IPS-18c (cell line): ENCODE results near the gene TMPRSS5.
"Not testable (repeated sequence)": the region's sequence is repeated elsewhere in the genome, so short reads cannot be mapped to it uniquely, and the experiment has no call there.

Experiments used
- H3K4me3 ChIP-seq: 2 replicates; pipeline ENCODE4 v1.7.0; 2013; ENCODE audit warnings: low read depth, mild to moderate bottlenecking, low read length, moderate library complexity; ENCODE audit not compliant: insufficient read depth
- H3K9me3 ChIP-seq: one replicate; pipeline ENCODE4 v1.6.1; 2013; ENCODE audit warnings: mild to moderate bottlenecking, low read length, moderate library complexity; ENCODE audit not compliant: control insufficient read depth, insufficient read depth

The TMPRSS5 gene

GRCh38 chr11:113705871-113706655, at the start of gene TMPRSS5:
TSS of gene TMPRSS5 (minus strand) at chr11:113706308. CDS start at chr11:113706224, 84 bp downstream.
- Histone ChIP-seq H3K9me3 (no peaks in the 10 kb centered on the region), H3K4me3 (no peak within 1 kb of the TSS)

GRCh38 chr11:113752932-113753331, 46.8 kb upstream of the TMPRSS5 start:
- no peak overlapping the region for H3K4me3 ChIP-seq
- peaks cover 2% of the 10 kb centered on the region for H3K9me3 ChIP-seq

GRCh38 chr11:113736323-113736722, 30.2 kb upstream of the TMPRSS5 start:
- no peak overlapping the region for H3K4me3 ChIP-seq
- H3K9me3 ChIP-seq, result no peaks in the 10 kb centered on the region

DNA sequence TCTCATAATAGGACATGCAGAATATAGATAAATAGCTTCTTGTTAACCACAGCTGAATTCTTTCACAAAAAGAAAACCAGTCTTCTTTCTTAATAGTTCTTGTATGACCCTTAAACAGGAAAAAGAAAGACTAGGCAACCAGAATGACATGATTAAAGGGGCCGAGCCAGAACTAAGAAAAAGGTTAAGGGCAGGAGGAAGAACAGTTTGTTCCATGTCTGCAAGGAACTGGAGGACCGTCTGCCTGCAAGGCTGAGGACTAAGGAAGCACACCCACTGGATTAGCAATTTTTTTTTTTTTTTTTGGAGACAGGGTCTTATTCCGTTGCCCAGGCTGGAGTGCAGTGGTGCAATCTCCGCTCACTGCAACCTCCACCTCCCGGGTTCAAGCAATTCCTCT, 26.0 kb upstream of the TMPRSS5 start:
- H3K4me3 ChIP-seq, result no peak overlapping the region
- H3K9me3 ChIP-seq, result no peaks in the 10 kb centered on the region

DNA sequence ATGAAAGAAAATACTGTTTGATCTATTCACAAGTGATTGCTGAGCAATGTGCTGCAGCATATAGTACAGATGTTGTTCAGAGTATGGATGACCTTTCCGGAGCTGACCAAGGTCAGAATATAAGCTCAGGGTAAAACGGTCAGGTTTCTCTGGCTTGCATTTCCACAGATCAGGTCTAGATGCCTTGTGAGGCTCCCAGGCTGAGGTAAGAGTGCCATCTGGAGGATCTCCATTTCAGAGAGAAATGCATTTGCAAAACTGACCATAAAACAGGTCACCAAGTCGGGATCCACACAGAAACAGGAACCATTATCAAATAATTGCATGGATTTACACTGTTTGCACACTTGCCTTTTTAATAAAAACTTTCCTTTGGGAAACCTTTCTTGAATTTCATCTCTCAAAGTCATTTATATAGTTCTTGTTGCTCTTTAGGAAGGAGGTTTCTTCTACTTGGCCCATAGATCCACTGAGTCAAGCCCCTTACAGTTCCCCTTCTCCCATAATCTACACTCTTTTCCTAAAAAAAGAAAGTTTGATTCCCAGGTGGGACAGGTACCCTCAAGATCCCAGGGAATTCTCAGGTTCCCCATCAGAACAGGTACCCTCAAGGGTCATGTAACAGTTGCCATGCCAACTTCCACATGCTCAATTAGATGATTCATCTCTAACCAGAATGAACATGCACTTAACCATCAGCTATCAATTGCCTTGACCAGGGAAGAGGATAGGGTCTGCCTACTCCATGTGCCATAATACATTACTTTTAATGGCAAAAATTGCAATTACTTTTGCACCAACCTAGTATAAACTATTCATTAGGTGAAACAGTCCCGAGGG, 25.0 kb upstream of the TMPRSS5 start:
- no peaks in the 10 kb centered on the region for H3K9me3 ChIP-seq
- no peak overlapping the region for H3K4me3 ChIP-seq

GRCh38 chr11:113729456-113729855, 23.3 kb upstream of the TMPRSS5 start:
- Histone ChIP-seq H3K4me3 (no peak overlapping the region), H3K9me3 (no peaks in the 10 kb centered on the region)

GRCh38 chr11:113728814-113729213, 22.7 kb upstream of the TMPRSS5 start:
- no peaks in the 10 kb centered on the region for H3K9me3 ChIP-seq
- no peak overlapping the region for H3K4me3 ChIP-seq

- H3K9me3 ChIP-seq, result no peaks in the 10 kb centered on the region
- H3K4me3 ChIP-seq, result no peak overlapping the region
These were observed 19.8 kb upstream of the TMPRSS5 start for GRCh38 chr11:113725913-113726312.

- no peaks in the 10 kb centered on the region for H3K9me3 ChIP-seq
- no peak overlapping the region for H3K4me3 ChIP-seq
These were observed 19.3 kb upstream of the TMPRSS5 start for GRCh38 chr11:113725407-113725806.

DNA sequence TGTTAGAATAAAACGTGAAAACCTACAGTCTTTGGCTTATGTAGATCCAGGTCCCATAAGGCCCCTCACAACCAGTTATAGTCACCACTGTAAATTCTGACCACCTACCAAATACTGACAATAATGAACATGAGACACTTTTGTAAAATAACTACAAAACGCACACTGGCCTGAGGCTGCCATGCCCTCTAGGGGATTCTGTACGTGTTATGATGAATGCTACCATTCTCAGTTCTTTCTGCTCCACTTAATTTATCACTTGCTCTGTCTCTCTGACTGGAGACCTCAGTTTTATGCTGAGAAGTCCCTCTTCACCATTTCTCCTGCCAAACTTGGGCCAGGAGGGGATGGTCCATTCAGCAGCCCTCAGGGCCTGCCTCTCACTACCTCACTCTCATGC, 18.7 kb upstream of the TMPRSS5 start:
- H3K9me3 ChIP-seq, result no peaks in the 10 kb centered on the region
- H3K4me3 ChIP-seq, result no peak overlapping the region

GRCh38 chr11:113723787-113724186, 17.7 kb upstream of the TMPRSS5 start:
- H3K9me3 ChIP-seq, result no peaks in the 10 kb centered on the region

DNA sequence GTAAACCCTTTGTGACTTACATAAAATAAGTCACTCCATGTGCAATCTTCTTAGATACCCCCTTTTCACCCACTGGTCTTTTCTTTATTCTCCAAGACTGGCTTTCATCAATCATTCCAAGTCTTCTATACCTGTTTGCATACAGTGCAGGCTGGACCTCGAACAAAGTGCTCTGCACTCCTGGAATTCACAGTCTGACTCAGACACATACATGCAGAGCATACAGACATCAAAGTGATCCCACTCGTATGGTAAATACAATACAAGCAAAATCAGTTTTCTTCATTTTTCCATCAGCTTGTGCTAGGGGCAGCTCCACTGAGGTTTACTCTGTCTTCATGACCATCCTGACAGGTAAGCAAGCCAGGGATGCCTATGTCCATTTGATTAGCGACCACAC, 16.8 kb upstream of the TMPRSS5 start:
- no peak overlapping the region for H3K4me3 ChIP-seq
- H3K9me3 ChIP-seq, result no peaks in the 10 kb centered on the region

More at GRCh38 chr11:113723787-113724186, 17.7 kb upstream of the TMPRSS5 start:
- no peak overlapping the region for H3K4me3 ChIP-seq

DNA sequence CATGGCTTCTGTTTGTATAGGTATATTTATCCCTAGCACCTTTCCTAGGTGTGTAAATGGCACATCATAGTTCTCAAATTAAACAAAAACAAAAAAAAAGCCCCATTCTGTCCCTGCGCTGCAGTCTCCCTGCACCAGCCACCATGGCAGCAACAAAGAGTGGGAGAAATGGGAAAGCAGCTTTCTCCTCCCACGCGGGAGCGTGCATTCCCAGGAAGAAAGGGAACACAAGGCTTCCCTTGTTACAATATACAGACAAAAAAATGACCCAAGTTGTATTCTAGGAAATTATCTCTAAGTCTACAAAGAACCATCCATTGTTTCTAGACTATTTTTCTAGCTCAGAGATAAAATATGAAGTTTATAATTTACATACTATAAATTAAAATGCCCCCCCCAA, 16.1 kb upstream of the TMPRSS5 start:
- Histone ChIP-seq H3K9me3 (no peaks in the 10 kb centered on the region), H3K4me3 (no peak overlapping the region)

DNA sequence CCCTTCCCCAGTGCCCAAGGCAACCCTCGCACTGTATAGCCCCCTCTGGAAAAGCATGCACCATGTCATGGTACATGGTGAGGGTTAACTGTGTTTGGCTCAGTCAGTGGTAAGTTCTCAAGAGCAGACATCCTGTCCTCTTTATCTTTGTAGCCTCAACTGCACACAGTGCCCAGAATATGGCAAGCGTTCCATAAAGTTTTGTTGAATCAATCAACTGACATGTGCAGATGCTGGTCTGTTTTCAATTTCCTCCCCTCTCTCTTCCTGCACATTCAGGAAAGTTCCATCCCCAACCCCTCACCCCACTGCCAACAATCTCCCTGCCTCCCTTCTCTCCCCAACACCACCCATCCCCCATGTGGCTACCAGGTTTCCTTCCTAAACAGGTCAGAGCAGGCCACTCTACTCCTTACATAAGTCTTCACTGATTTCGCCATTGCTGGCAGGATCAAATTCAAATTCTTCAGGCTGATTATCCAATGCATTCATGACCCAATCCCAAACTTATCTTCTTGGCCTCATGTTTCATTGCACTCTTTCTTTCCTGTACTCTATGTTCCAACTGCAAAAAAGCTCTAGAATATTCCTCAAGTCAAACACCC, 15.5 kb upstream of the TMPRSS5 start:
- H3K9me3 ChIP-seq, result no peaks in the 10 kb centered on the region
- H3K4me3 ChIP-seq, result no peak overlapping the region

DNA sequence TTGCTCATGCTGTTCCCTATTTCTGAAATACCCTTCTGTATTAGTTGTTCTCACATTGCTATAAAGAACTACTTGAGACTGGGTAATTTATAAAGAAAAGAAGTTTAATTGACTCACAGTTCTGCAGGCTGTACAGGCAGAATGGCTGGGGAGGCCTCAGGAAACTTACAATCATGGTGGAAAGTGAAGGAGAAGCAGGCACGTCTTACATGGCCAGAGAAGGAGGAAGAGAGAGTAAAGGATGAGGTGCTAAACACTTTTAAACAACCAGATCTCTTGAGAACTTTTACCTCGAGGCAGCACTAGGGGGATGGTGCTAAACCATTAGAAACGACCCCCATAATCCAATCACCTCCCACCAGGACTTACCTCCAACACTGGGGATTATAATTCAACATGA, 14.4 kb upstream of the TMPRSS5 start:
- not testable (repeated sequence) for H3K4me3 ChIP-seq, H3K9me3 ChIP-seq

DNA sequence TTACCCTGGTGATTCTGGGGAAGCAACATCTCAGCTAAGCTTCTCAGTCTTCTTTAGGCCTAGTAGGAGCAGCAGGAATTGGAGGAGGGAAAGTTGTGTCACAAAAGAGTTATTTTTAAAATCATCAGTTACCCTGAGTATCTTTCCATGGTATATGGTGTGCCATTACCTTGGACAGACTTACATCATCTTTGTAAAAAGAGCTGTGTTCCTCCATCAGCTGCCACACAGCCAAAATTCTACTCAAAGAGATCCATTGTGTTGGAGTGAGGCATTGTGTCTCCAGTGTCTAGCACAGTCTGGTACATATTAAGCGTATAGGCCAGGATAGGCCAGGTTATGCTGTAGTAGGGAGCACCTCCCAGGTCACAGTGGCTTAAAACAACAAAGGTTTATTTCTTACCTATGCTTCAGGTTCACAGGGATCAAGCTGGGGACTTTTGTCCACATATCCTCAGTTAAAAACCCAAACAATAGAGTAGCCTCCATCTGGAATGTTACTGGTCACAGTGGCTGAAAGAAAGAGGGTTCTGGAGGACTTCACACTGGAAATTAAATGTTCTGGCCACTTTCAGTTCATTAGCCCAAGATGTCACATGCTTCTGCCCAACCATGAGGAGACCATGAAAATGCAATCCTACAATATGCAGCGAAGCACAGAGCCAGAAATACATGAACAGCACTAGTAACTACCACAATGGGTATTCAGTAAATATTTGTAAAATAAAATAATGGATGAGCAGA, 9.9 kb upstream of the TMPRSS5 start:
- Histone ChIP-seq H3K4me3 (no peak overlapping the region), H3K9me3 (no peaks in the 10 kb centered on the region)

DNA sequence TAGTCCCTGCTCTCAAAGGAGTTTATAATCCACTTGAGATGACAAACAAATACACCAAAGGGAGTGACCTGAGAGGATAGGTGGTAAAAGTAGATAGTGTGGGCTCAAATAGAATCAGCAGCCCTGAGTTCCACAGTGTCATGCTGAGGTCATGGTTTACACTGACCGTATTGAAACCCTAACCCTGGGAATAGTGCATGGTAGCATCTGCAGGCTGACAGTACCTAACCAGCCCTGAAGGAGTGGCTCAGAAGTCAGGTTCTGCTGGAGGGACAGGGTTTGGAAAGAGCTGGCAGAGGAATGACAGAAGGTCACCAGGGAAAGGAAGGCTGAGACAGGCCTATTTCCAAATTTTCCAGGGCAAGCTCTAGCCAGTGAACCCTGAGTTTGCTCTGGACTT, 9.2 kb upstream of the TMPRSS5 start:
- no peaks in the 10 kb centered on the region for H3K9me3 ChIP-seq
- H3K4me3 ChIP-seq, result no peak overlapping the region
